COLO668 (cell line): ENCODE measurements around the gene ODF2.

Experiments
- DNase-seq: peaks from one replicate; lab custom pipeline; 2025; ENCODE audit not compliant: unreplicated experiment; lab: John Stamatoyannopoulos, UW

The ODF2 gene

GRCh38 chr9:128526720-128527119 lies 70.9 kb downstream of the ODF2 start:
- DNase-seq, result no peak

GRCh38 chr9:128528445-128529160 lies 72.8 kb downstream of the ODF2 start:
- no peak for DNase-seq

DNA sequence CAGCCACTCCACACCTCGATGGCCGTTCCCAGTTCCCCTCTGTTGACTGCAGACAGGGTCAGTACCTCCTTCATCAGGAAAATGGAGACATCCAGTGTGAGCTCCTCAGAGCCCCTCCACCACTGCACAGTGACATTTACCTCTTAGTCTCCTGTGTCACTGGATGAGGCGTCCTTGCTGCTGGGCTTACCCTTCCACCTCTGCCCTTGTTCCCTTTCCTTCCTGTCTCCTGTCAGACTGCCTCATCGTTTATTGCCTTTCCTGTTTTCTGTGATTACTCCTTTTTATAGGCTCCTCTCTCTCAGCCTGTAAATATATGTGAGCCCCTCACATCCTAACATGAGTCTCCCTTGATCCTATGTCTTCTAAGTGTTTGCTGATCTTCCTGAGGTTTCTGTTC lies 73.4 kb downstream of the ODF2 start:
- no peak for DNase-seq

- no peak for DNase-seq
Observed at GRCh38 chr9:128532581-128532980, 76.8 kb downstream of the ODF2 start.

DNA sequence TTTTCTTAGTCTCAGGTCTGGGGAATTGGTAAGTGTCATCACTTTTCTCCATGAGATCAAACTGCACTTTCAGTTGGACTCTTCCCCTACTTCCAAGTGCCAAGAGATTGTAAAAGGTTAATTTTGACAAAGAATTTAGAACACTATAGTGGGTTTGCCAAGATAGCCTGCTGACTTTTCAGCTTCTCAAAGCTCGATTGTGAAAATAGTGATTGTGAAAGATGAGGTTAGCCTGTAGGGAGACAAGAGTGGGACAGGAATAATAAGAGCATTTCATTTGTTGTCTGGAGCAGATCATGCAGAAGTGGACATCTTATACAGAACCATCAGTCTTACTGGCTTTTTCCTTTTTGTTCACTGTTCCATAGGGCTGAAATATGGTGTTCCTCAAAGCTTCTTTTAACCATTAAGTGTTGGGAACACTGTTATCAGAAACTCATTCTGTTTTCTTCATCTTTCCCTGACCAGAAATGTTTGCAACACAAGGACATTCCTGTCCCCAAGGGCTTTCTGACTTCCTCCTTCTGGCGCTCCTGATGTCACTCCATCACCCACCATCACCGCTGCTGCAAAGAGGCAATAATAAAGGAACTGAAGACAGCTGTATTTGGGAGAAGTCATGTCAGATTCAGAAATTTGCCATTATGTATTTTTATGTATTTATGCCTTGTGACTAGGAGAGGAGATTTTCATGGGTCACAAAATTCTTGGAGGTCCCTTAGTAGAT lies 85.0 kb downstream of the ODF2 start:
- DNase-seq, result no peak

GRCh38 chr9:128546504-128546903 lies 90.7 kb downstream of the ODF2 start:
- no peak for DNase-seq

DNA sequence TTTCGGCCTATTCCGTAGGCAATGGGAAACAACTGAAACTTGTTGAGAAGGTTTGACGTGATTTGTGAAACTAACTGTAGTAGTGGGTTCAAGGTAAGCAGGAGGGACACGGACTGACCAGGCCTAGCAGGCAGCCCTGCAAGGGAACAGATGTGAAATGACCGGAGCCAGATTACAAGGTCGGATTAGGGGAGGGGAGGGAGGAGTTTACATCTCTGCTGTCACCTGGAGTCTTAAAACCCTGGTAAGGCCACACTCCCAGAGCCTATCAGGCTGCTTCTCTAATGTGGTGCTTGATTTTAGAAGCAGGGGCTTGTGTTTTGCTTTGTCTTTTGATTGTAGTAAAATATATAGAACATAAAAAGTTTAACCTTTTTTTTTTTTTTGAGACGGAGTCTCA lies 93.1 kb downstream of the ODF2 start:
- DNase-seq, result no peak

DNA sequence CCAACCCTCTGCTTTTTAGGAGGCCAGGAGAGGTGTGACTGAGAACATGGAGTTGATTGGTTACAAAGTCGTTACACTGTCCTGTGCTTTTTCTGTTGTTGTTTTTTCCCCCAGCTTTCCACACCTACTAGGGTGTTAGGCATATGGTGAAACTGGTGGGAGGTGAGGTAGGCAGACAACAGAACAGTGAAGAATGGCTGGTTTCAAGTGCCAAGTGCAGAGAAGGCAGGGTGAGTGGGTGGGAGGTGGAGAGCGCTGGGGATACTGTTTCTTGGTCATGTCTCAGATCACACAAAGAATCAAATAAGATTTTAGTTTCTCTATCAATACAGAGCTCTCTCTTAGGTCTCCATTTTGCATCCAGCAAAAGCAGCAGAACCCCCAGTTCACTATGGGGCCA lies 94.4 kb downstream of the ODF2 start:
- no peak for DNase-seq
